ENCODE data around the gene CEP192. TPM values are rescaled to one million over a fixed set of nuclear protein-coding genes. Genes with fewer than 3 reads are reported as not detected.
A peak's percentile ranks its signal among the peaks of the same experiment; 100 is the strongest.

The CEP192 gene
- total RNA-seq, 2 donors from 2014 or later, result 17.2 to 37.3 TPM

DNA sequence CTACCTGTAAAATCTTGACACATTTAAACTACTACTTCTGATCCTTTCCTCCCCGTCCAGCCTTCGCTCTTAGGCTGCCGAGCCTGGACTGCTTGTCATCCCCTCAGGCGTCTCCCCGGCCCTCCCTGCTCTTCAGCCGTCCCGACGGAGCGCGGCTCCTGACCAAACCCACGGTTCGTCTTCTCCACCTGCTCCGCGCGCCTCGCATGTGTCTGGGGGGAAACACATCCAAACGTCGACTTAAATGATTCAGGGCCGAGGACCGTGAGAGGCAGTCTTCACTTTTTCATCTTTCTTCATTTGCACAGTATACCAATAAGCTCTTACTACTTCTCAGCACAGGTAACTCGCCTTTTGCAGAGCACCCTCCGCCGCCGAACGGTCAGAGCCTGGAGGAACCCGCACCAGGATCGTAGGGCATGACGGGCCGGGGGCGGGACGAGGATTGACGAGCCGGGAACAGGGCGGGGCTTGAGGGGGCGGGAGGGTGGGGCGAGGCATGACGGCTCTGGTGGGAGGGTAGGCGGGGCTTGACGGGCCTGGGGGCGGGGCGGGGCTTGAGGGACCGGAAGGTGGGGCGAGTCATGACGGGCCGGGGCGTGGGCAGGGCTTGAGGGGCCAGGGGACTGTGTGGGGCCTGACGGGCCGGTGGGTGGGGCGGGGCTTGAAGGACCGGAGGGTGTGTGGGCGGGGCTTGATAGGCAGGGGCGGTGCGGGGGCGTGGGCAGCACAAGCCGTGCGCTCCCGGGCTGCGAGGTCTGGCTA is 43.7 kb upstream of the CEP192 start, which contains the start of gene SEH1L:
SEH1L (plus strand) TSS at position 727 of the 765 bp plus-strand sequence. CDS start 111 bp downstream, outside the sequence.
- under 1% methylated on average over 54 of the region's 58 CpGs for WGBS

DNA sequence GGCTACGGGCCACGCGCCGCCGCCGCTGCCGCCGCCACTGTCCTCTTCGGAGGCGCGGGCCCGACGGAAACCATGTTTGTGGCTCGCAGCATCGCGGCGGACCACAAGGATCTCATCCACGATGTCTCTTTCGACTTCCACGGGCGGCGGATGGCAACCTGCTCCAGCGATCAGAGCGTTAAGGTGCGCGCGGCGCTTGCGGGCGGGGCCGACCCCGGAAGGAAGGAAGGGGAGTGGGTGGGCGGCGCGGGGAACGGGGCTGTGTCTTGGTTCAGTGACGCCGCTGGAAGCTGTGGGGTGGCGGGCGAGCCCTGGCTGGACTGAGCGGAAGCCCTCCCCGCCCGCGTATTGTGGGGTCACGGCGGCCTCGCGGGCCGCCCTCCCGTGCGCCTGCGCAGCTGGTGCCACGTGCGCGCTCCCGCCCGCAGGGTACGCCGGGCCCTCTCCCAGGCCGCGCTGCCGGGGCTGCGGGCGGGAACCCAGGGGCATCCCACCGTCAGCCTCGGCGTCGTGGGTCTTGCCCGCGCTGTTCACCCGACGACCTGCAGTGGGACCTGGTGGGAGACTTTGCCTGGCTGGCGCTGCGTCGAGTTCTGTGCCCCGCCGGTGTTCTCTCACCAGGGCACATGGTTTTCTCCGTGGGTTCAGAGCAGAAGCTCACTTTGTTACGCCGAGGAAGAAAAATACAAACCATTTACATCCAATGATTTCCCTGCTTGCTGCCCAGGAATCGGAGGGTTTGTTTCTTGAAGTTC is 42.9 kb upstream of the CEP192 start:
- Histone ChIP-seq H3K27ac (peak overlapping the region; percentile 92 to 95), H3K4me3 (peak overlapping the region; percentile 63), H3K9me3 (no peaks in the 10 kb centered on the region), H3K4me1 (replicated peaks) (peaks cover 4% of the 10 kb centered on the region), H3K27me3 (replicated peaks; ENCODE audit: insufficient read depth) (no peaks in the 10 kb centered on the region), H3K36me3 (no peaks in the 10 kb centered on the region)
- TF ChIP-seq POLR2A (IDR thresholded peaks at IDR 0.05), result peak; percentile 76
- peak; percentile 33 for TF ChIP-seq POLR2AphosphoS5 (IDR thresholded peaks at IDR 0.05)
- TF ChIP-seq CTCF (IDR thresholded peaks at IDR 0.05), result no peak
- peak; percentile 88 for DNase-seq (ENCODE audit: low spot score)
- intact Hi-C loops (cut with DNase I), result loop anchor here (2.0 to 10.0 kb wide), 2 partner anchors 43 to 553 kb away; partner anchors contain the start of gene CEP192
- 2% methylated on average over 50 of the region's 81 CpGs for WGBS

More for the DNA sequence above, 43.7 kb upstream of the CEP192 start, which contains the start of gene SEH1L:
- Histone ChIP-seq H3K9me3 (no peaks in the 10 kb centered on the region), H3K27me3 (replicated peaks; ENCODE audit: insufficient read depth) (no peaks in the 10 kb centered on the region), H3K36me3 (no peaks in the 10 kb centered on the region), H3K27ac (peak within 1 kb of the TSS; percentile 92 to 95), H3K4me1 (replicated peaks) (peaks cover 4% of the 10 kb centered on the region), H3K4me3 (peak within 1 kb of the TSS; percentile 63)
- intact Hi-C loops (cut with DNase I), result loop anchor here (2.0 to 10.0 kb wide), 2 partner anchors 43 to 553 kb away; partner anchors contain the start of gene CEP192
- DNase-seq (ENCODE audit: low spot score), result peak; percentile 100
- peak; percentile 77 for TF ChIP-seq POLR2AphosphoS5 (IDR thresholded peaks at IDR 0.05)
- TF ChIP-seq CTCF (IDR thresholded peaks at IDR 0.05), result no peak
- TF ChIP-seq POLR2A (IDR thresholded peaks at IDR 0.05), result peak; percentile 77

DNA sequence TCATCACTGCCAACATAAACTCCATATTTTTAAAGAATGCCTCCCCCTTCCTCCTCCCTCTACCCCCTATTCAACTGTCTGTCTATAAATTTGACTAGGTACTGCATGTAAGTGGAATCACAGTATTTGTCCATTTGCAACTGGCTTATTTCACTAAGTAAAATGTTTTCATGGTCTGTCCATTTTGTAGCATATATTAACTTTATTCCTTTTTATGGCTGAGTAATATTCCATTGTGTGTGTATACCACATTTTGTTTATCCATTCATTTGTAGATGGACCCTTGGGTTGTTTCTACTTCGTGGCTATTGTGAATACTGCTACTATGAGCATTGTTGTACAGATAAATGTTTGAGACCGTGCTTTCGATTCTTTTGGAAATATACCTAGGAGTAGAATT is 32.7 kb upstream of the CEP192 start:
- 96% methylated on average over 3 of the region's 3 CpGs for WGBS
- H3K4me3 ChIP-seq, result no peak overlapping the region
- intact Hi-C loops (cut with DNase I), result no loop called here
- no peaks in the 10 kb centered on the region for H3K9me3 ChIP-seq
- no peaks in the 10 kb centered on the region for H3K36me3 ChIP-seq
- TF ChIP-seq POLR2A (IDR thresholded peaks at IDR 0.05), result no peak
- no peak overlapping the region for H3K27ac ChIP-seq
- H3K4me1 ChIP-seq (replicated peaks), result no peaks in the 10 kb centered on the region
- H3K27me3 ChIP-seq (replicated peaks; ENCODE audit: insufficient read depth), result no peaks in the 10 kb centered on the region
- DNase-seq (ENCODE audit: low spot score), result no peak

GRCh38 chr18:12960395-12960794 is 30.8 kb upstream of the CEP192 start:
- intact Hi-C loops (cut with DNase I), result no loop called here
- no peak for TF ChIP-seq CTCF (IDR thresholded peaks at IDR 0.05)
- TF ChIP-seq POLR2A (IDR thresholded peaks at IDR 0.05), result no peak
- no peak for TF ChIP-seq POLR2AphosphoS5 (IDR thresholded peaks at IDR 0.05)

GRCh38 chr18:12960853-12961397 is 30.2 kb upstream of the CEP192 start:
- no peaks in the 10 kb centered on the region for H3K36me3 ChIP-seq
- H3K4me3 ChIP-seq, result no peak overlapping the region
- intact Hi-C loops (cut with DNase I), result no loop called here
- TF ChIP-seq POLR2A (IDR thresholded peaks at IDR 0.05) (no peak), CTCF (IDR thresholded peaks at IDR 0.05) (no peak), POLR2AphosphoS5 (IDR thresholded peaks at IDR 0.05) (no peak)
- no peak for DNase-seq (ENCODE audit: low spot score)
- H3K27me3 ChIP-seq (replicated peaks; ENCODE audit: insufficient read depth), result no peaks in the 10 kb centered on the region
- no peaks in the 10 kb centered on the region for H3K9me3 ChIP-seq
- 53% methylated on average over 6 of the region's 6 CpGs for WGBS
- H3K4me1 ChIP-seq (replicated peaks), result no peaks in the 10 kb centered on the region
- H3K27ac ChIP-seq, result no peak overlapping the region

More at GRCh38 chr18:12960395-12960794, 30.8 kb upstream of the CEP192 start:
- no peak overlapping the region for H3K4me3 ChIP-seq
- 52% methylated on average over 2 of the region's 2 CpGs for whole genome bisulfite sequencing
- H3K27ac ChIP-seq, result no peak overlapping the region
- H3K9me3 ChIP-seq, result no peaks in the 10 kb centered on the region
- no peaks in the 10 kb centered on the region for H3K27me3 ChIP-seq (replicated peaks; ENCODE audit: insufficient read depth)
- no peaks in the 10 kb centered on the region for H3K4me1 ChIP-seq (replicated peaks)
- no peaks in the 10 kb centered on the region for H3K36me3 ChIP-seq
- DNase-seq (ENCODE audit: low spot score), result no peak
